T-helper 17 cell (primary cell): ENCODE measurements around the gene CCDC102A. TPM values are rescaled to one million over a fixed set of nuclear protein-coding genes. Genes with fewer than 3 reads are reported as not detected.
"Not testable (repeated sequence)": the region's sequence is repeated elsewhere in the genome, so short reads cannot be mapped to it uniquely, and the experiment has no call there.

Experiments
- ATAC-seq: fragments of 150-1000 bp; cut with Tn5 transposase; 2 replicates; pipeline ENCODE4 v1.10.0; 2021; ENCODE audit warnings: mild to moderate bottlenecking, moderate library complexity
- DNase-seq, 3 donors: peaks; one replicate each; pipeline versions ENCODE4 v3.0.0 to v3.0.0-alpha.2; 2020 to 2021
- H3K9me3 ChIP-seq: one replicate; pipeline ENCODE4 v1.7.0; 2013; ENCODE audit warnings: low read length, mild to moderate bottlenecking; ENCODE audit not compliant: control insufficient read depth, poor library complexity, severe bottlenecking
- H3K27ac Mint-ChIP-seq: one replicate; pipeline ENCODE4 v1.8.0; 2022; ENCODE audit warnings: mild to moderate bottlenecking, moderate library complexity, mixed read lengths
- H3K27me3 Mint-ChIP-seq: one replicate; pipeline ENCODE4 v1.8.0; 2022; ENCODE audit warnings: mixed read lengths
- H3K36me3 Mint-ChIP-seq: one replicate; pipeline ENCODE4 v1.8.0; 2022; ENCODE audit warnings: low read depth, mixed read lengths
- H3K4me1 Mint-ChIP-seq: one replicate; pipeline ENCODE4 v1.8.0; 2022; ENCODE audit warnings: mild to moderate bottlenecking, mixed read lengths
- H3K4me3 Mint-ChIP-seq: one replicate; pipeline ENCODE4 v1.8.0; 2022; ENCODE audit warnings: mild to moderate bottlenecking, moderate library complexity, mixed read lengths
- total RNA-seq, 4 donors: library from RNA in 2 of 4; stranded (reverse) in 2 of 4; gene quantifications; one replicate each; pipeline ENCODE4 v1.2.3 and lab custom pipeline; 2022 to 2026

CCDC102A gene
- total RNA-seq, 2 donors from 2014 or later: 3.1 to 4.9 TPM

DNA sequence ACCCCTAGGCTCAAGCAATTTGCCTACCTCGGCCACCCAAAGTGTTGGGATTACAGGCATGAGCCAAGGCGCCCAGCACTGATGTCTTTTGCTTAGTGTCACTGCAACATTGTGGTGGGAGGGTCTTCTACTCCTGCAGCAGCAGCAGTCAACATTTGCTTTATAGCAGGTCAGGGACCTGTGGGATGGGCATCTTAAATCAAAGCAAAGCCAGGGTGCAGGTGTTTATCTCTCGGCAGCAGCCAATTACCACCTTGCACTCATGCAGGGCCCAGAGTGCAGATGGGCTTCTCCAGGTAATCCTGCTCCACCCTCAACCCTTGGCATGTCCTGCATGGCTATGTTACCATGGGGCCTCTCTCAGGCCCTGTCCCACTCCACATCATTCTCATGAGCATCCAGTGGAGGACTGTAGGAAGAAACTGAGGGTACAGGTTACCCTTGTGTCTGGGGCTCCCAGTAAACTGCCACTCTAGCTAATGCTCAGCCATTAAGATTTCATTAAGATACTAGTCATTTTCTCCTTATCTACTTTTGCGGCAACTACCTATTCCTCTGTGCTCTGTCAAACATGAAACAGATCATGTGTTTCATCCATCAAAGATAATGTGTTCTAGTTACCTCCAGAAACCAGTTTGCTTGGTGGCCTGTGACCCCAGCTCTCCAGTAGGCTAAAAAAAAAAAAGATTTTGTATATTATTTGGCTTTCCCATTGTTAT, 22.9 kb upstream of the CCDC102A start:
- no peak overlapping the region for H3K27ac Mint-ChIP-seq
- no peak for DNase-seq
- no peaks in the 10 kb centered on the region for H3K4me1 Mint-ChIP-seq
- no peaks in the 10 kb centered on the region for H3K27me3 Mint-ChIP-seq
- no peak overlapping the region for H3K4me3 Mint-ChIP-seq
- H3K9me3 ChIP-seq: no peaks in the 10 kb centered on the region
- no peaks in the 10 kb centered on the region for H3K36me3 Mint-ChIP-seq
- no peak for ATAC-seq

DNA sequence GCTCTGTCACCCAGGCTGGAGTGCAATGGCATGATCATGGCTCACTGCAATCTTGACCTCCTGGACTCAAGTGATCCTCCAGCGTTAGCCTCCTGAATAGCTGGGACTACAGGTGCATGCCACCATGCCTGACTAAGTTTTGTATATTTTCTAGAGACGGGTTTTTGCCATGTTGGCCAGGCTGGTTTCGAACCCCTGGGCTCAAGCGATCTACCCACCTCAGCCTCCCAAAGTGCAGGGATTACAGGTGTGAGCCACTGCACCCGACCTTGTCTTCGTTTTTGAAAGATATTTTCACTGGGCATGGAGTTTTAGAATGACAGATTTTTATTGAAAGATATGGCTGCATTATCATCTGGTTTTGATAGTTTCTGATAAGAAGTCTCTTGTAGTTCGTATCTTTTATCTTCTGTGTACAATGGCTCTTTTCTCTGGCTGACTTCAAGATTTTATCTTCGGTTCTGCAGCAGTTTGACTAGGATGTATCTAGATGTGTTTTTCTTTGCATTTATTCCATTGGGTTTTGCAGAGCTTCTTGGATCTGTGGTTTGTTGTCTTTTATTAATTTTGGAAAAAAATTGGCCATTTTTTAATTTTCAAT, 20.7 kb upstream of the CCDC102A start:
- Mint-ChIP-seq H3K27ac (peak overlapping the region; percentile 49), H3K36me3 (no peaks in the 10 kb centered on the region), H3K4me1 (peaks cover 2% of the 10 kb centered on the region), H3K27me3 (no peaks in the 10 kb centered on the region), H3K4me3 (no peak overlapping the region)
- DNase-seq (no peak), ATAC-seq (no peak)
- no peaks in the 10 kb centered on the region for H3K9me3 ChIP-seq

DNA sequence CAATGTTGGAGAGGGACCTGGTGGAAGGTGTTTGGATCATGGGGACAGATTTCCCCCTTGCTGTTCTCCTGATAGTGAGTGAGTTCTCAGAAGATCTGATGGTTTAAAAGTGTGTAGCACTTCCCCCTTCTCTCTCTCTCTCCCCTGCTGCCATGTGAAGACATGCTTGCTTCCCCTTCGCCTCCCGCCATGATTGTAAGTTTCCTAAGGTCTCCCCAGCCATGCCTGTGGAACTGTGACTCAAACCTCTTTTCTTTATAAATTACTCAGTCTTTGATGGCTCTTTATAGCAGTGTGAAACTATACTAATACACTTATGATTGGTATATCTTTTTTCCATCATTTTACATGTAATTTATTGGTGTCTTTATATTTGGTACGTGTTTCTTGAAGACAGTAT, 19.5 kb upstream of the CCDC102A start:
- DNase-seq (no peak), ATAC-seq (no peak)
- H3K27me3 Mint-ChIP-seq: no peaks in the 10 kb centered on the region
- H3K27ac Mint-ChIP-seq: no peak overlapping the region
- peaks cover 2% of the 10 kb centered on the region for H3K4me1 Mint-ChIP-seq
- no peak overlapping the region for H3K4me3 Mint-ChIP-seq
- H3K36me3 Mint-ChIP-seq: no peaks in the 10 kb centered on the region
- no peaks in the 10 kb centered on the region for H3K9me3 ChIP-seq

DNA sequence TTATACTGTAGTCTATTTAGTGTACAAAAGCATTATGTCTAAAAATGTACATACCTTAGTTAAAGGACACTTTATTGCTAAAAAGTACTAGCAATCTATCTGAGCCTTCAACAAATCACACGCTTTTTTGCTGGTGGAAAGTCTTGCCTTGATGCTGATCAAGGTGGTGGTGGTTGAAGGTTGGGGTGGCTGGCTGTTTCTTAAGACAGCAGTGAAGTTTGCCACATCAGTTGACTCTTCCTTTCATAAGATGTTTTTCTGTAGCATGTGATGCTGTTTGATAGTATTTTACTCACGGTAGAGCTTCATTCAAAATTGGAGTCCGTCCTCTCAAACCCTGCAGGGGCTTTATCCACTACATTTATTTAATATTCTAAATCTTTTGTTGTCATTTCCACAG, 14.7 kb upstream of the CCDC102A start:
- no peaks in the 10 kb centered on the region for H3K9me3 ChIP-seq
- H3K27ac Mint-ChIP-seq: no peak overlapping the region
- H3K36me3 Mint-ChIP-seq: no peaks in the 10 kb centered on the region
- DNase-seq: no peak
- H3K4me1 Mint-ChIP-seq: peaks cover 14% of the 10 kb centered on the region
- no peak overlapping the region for H3K4me3 Mint-ChIP-seq
- H3K27me3 Mint-ChIP-seq: no peaks in the 10 kb centered on the region
- ATAC-seq: no peak

DNA sequence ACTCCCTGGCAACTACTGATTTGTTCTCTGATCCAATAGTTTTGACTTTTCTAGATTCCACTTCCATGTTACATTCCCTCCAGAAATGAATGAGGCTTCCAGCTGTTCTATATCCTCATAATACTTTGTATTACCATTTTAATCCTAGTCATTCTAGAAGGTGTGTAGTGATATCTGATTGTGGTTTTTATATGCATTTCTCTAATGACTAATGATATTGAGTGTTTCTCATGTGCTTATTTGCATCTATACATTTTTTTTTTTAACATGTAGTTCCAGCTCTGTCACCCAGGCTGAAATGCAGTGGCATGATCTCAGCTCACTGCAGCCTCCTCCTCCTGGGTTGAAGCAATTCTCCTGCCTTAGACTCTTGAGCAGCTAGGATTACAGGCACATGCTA, 13.4 kb upstream of the CCDC102A start:
- no peak overlapping the region for H3K4me3 Mint-ChIP-seq
- H3K27me3 Mint-ChIP-seq: no peaks in the 10 kb centered on the region
- peak overlapping the region; percentile 39 for H3K27ac Mint-ChIP-seq
- ATAC-seq: no peak
- DNase-seq: no peak
- no peaks in the 10 kb centered on the region for H3K36me3 Mint-ChIP-seq
- H3K9me3 ChIP-seq: no peaks in the 10 kb centered on the region
- H3K4me1 Mint-ChIP-seq: peaks cover 16% of the 10 kb centered on the region

DNA sequence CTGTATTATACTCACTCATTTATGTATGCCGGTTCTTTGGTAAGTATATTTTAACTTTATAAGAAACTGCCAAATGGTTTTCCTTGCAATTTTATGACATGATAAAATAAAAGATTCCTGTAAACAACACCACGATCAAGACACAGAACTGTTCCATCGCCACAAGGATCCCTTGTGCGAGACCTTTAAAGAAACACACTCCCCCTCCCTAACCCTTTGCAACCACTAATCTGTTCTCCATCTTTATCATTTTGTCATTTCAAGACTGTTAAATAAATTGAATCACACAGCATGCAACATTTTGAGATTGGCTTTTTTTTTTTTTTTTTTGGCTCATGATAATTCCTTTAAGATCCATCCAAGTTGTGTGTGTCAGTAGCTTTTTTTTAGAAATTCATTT, 12.0 kb upstream of the CCDC102A start:
- DNase-seq: no peak
- no peak for ATAC-seq
- H3K9me3 ChIP-seq: no peaks in the 10 kb centered on the region
- no peaks in the 10 kb centered on the region for H3K27me3 Mint-ChIP-seq
- H3K27ac Mint-ChIP-seq: no peak overlapping the region
- H3K4me3 Mint-ChIP-seq: no peak overlapping the region
- H3K36me3 Mint-ChIP-seq: no peaks in the 10 kb centered on the region
- H3K4me1 Mint-ChIP-seq: peaks cover 27% of the 10 kb centered on the region

DNA sequence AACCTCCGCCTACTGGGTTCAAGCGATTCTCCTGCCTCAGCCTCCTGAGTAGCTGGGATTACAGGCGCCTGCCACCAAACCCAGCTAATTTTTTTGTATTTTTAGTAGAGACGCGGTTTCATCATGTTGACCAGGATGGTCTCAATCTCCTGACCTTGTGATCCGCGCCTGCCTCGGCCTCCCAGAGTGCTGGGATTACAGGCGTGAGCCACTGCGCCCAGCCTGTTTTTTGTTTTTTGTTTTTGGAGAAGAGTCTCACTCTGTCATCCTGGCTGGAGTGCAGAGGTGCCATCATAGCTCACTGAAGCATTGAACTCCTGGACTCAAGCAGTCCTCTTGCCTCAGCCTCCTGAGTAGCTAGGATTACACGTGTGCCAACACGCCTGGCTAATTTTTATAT, 11.2 kb upstream of the CCDC102A start:
- DNase-seq, H3K36me3 Mint-ChIP-seq: not testable (repeated sequence)
- H3K4me1 Mint-ChIP-seq: peaks cover 31% of the 10 kb centered on the region

DNA sequence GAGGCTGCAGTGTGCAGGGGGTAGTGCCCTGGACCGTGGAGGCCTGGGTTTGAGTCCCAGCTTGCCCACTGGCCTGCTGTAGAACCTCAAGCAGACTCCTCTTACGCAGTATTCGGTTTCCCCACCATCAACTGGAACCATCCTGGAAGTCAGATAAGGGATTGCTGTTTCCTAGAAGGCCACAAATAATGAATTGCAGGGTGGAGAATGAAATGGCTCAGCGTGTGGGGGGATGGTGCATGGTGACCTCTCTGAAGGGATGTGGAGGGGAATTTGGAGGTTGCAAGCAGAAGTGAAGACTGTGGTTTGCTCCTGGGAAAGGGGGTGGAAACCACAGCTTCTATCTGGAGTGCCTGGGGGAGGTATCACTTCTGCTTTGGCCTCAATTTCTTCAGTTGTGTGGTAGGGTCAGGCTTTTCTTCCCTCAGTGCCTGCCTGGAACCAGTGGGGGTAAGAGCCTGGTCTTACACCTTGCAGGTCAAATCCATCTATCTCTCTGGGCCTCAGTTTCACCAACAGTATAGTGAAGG, 7.8 kb upstream of the CCDC102A start:
- no peaks in the 10 kb centered on the region for H3K9me3 ChIP-seq
- Mint-ChIP-seq H3K27ac (peak overlapping the region; percentile 88), H3K27me3 (no peaks in the 10 kb centered on the region), H3K36me3 (no peaks in the 10 kb centered on the region), H3K4me1 (peaks cover 35% of the 10 kb centered on the region), H3K4me3 (peak overlapping the region; percentile 84)
- ATAC-seq (peak; percentile 75), DNase-seq (no peak)

More for the DNA sequence above, 11.2 kb upstream of the CCDC102A start:
- not testable (repeated sequence) for H3K27ac Mint-ChIP-seq, H3K27me3 Mint-ChIP-seq, H3K9me3 ChIP-seq, ATAC-seq, H3K4me3 Mint-ChIP-seq

DNA sequence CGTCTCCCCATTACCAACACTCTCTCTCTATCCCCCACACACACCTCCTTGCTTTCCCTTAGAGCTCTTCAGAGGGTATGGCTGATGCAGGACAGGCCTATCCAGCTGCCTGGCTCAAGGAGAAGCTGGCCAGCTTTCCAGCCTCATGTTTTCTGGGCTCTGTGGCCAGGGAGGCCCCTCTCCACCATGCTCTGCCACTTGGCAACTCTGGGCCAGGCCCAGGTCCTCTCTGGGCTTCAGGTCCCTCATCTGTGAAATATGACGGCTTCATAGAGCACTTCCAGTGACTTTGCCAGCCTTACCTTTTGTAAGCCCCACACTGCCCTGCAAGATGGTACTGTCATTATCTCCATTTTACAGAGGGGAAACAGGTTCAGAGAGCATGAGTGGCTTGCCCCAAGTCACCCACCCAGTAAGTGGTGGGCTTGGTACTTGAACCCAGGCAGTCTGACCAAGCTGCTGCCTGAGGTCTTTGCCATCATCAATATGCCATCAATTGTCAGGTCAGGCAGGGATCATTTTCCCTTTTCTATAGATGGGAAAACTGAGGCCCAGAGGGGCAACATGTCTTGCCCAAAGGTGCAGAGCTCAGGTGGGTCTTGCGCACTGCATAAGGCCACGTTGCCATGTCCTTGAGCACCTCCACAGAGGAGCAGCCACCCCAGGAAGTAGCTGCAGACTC, 5.5 kb upstream of the CCDC102A start:
- Mint-ChIP-seq H3K27ac (peak overlapping the region; percentile 88), H3K27me3 (no peaks in the 10 kb centered on the region), H3K4me3 (peak overlapping the region; percentile 84), H3K4me1 (peaks cover 52% of the 10 kb centered on the region), H3K36me3 (peaks cover 2% of the 10 kb centered on the region)
- no peaks in the 10 kb centered on the region for H3K9me3 ChIP-seq
- DNase-seq (no peak), ATAC-seq (no peak)

DNA sequence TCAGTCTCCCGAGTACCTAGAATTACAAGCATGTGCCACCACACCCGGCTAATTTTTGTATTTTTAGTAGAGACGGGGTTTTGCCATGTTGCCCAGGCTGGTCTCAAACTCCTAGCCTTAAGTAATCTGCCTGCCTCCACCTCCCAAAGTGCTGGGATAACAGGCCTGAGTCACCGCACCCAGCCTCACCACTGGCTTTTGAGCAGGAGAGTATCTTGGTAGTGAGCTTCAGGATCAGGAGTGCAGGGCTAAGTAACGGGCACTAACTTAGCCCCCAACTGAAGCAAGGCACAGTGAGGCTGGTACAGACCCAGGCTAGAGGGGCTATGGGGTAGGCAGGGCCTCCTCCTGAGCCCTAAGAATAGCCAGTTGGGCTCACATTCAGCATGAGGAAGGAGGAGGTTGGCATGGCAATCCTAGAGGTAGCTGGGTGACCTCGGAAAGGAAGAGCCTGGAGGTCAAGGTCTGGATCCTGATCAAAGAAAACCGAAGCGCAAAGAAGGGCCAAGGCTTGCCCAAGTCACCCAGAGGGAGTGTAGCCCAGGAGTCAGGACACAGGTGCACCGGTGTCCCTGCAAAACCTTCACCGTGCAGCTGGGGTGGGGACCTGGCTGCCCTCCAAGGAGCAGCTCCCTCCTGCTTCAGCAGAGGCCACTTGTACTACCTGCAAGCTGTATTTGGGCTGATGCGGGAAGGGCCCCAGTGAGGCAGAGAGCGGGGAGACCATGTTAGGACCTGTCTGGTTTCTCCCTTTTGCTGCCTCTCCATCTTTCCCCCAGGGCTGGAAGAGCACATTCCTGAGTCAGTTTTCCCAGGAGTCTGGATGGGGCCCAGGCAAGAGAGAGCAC, 4.8 kb upstream of the CCDC102A start:
- H3K4me1 Mint-ChIP-seq: peaks cover 54% of the 10 kb centered on the region
- no peaks in the 10 kb centered on the region for H3K9me3 ChIP-seq
- ATAC-seq (no peak), DNase-seq (no peak)
- peaks cover 2% of the 10 kb centered on the region for H3K36me3 Mint-ChIP-seq
- H3K4me3 Mint-ChIP-seq: no peak overlapping the region
- no peaks in the 10 kb centered on the region for H3K27me3 Mint-ChIP-seq
- peak overlapping the region; percentile 88 for H3K27ac Mint-ChIP-seq

DNA sequence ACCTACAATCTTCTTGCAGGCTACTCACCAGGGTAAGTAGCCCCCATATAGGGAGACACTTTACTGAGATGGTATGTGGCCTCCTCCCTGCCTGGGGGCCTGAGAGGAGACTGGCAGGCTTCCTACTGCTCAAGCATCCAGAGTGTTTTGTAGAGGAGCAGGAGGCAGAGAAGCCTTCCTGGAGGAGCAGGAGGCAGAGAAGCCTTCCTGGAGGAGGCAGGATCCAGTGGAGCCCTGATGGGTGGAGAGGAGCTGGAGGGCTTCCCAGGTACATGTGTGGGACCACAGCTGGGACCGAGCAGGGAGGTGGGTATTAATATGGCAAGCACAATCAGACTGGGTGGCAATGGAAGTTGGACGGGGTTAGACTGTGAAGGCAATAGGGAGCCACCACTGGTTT, 4.0 kb upstream of the CCDC102A start:
- H3K4me1 Mint-ChIP-seq: peaks cover 56% of the 10 kb centered on the region
- no peaks in the 10 kb centered on the region for H3K9me3 ChIP-seq
- no peak overlapping the region for H3K27ac Mint-ChIP-seq
- no peaks in the 10 kb centered on the region for H3K27me3 Mint-ChIP-seq
- H3K36me3 Mint-ChIP-seq: peaks cover 2% of the 10 kb centered on the region
- no peak for DNase-seq
- no peak overlapping the region for H3K4me3 Mint-ChIP-seq
- ATAC-seq: no peak

DNA sequence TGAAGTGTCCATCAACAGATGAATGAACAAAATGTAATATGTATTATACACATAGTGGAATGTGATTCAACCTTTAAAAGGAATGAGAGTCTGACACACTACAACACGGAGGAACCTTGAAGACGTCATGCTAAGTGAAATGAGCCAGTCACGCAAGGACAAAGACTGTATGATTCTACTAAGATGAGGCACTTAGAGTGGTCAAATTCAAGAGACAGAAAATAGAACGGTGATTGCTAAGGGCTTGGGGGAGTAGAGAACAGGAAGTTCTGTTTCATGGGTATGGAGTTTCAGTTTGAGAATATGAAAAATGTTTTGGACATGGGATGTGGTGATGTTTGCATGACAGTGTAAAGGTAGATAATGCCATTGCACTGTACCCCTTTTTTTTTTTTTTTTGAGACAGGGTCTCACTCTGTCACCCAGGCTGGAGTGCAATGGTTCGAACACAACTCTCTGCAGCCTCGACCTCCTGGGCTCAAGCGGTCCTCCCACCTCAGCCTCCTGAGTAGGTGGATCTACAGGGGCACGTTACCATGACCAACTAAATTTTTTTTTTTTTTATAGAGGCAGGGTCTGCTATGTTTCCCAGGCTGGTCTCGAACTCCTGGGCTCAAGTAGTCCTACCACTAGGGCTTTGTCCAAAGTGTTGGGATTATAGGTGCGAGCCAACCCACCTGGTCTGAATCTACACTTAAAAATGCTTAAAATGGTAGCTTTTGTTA, 2.9 kb upstream of the CCDC102A start:
- Mint-ChIP-seq H3K27ac (peak overlapping the region; percentile 95), H3K4me1 (peaks cover 55% of the 10 kb centered on the region), H3K36me3 (peaks cover 2% of the 10 kb centered on the region), H3K4me3 (peak overlapping the region; percentile 89), H3K27me3 (no peaks in the 10 kb centered on the region)
- DNase-seq (no peak), ATAC-seq (no peak)
- no peaks in the 10 kb centered on the region for H3K9me3 ChIP-seq
